Measurements from ENCODE around the gene CARNS1. TPM values are rescaled to one million over a fixed set of nuclear protein-coding genes. Genes with fewer than 3 reads are reported as not detected.

CARNS1 gene
- total and polyA plus RNA-seq, 9 of the 15 experiments (the other 6 are each of a cell fraction or from before 2014, with no cell fraction given): 0.01 to 0.18 (median 0.06) TPM; not detected in 3

GRCh38 chr11:67373648-67374570 lies 41.6 kb upstream of the CARNS1 start (continued):
- TF ChIP-seq KLF13 (tag; IDR thresholded peaks at IDR 0.05; ENCODE audit: borderline replicate concordance, low read depth): peak; percentile 24; the same call in 1 of the 2 replicates
- TF ChIP-seq CSDE1 (IDR thresholded peaks at IDR 0.05): no peak
- TF ChIP-seq HMGXB4 (CRISPR knock-in tag; IDR thresholded peaks at IDR 0.05): no peak
- peak; percentile 57; the same call in 1 of the 2 replicates for TF ChIP-seq ZNF175 (CRISPR knock-in tag; IDR thresholded peaks at IDR 0.05; ENCODE audit: low read depth)
- no peak; the same call in 1 of the 2 replicates for TF ChIP-seq ZKSCAN8 (CRISPR knock-in tag; IDR thresholded peaks at IDR 0.05)
- TF ChIP-seq GMEB1 (CRISPR knock-in tag; IDR thresholded peaks at IDR 0.05): no peak
- TF ChIP-seq STAT5B (CRISPR knock-in tag; IDR thresholded peaks at IDR 0.05): no peak
- TF ChIP-seq ZNF384 (IDR thresholded peaks at IDR 0.05; ENCODE audit: low read depth, low read length): peak; percentile 94
- TF ChIP-seq BCLAF1 (IDR thresholded peaks at IDR 0.05; ENCODE audit: borderline replicate concordance in 1 of 2, control insufficient read depth in 1 of 2, low read depth in 2 of 2, low read length in 1 of 2): no peak
- no peak for TF ChIP-seq PHB (CRISPR knock-in tag; IDR thresholded peaks at IDR 0.05)
- TF ChIP-seq SOX6 (IDR thresholded peaks at IDR 0.05): peak; percentile 66
- peak; percentile 61 to 74 (median 67) for TF ChIP-seq CTCF (IDR thresholded peaks at IDR 0.05 in 2 of 3, conservative IDR thresholded peaks at IDR 0.05 in 1 of 3; ENCODE audit: insufficient read depth in 2 of 3, low read depth in 1 of 3, low read length in 3 of 3)
- no peak for TF ChIP-seq ETS1 (conservative IDR thresholded peaks at IDR 0.05; ENCODE audit: control insufficient read depth, low read depth, low read length)
- no peak for TF ChIP-seq TGIF2 (CRISPR knock-in tag; IDR thresholded peaks at IDR 0.05)
- peak; percentile 24; the same call in 1 of the 2 replicates for TF ChIP-seq SMC3 (conservative IDR thresholded peaks at IDR 0.05; ENCODE audit: insufficient read depth, low read depth, low read length)
- TF ChIP-seq HNRNPH1 (optimal IDR thresholded peaks at IDR 0.05; ENCODE audit: low read depth, low read length): no peak

Measured in K562 (cell line).